Activated naive CD4-positive, alpha-beta T cell treated with anti-CD3 and anti-CD28 coated beads for 36 hours (primary cell): ENCODE results near the gene KDM2B. TPM values are rescaled to one million over a fixed set of nuclear protein-coding genes. Genes with fewer than 3 reads are reported as not detected.
A peak's percentile ranks its signal among the peaks of the same experiment; 100 is the strongest.

ENCODE experiments used
- CTCF ChIA-PET: fragments of 350-600 bp; sonication (Branson Sonifier 250); formaldehyde crosslinking; loops from one replicate; lab custom pipeline; 2021; ENCODE audit warnings: antibody characterized with exemption; lab: Charles Lee
- DNase-seq: peaks from one replicate; pipeline ENCODE4 v3.0.0-alpha.2; 2020
- H3K27ac Mint-ChIP-seq: one replicate; pipeline ENCODE4 v1.8.0; 2021; ENCODE audit warnings: mild to moderate bottlenecking, mixed read lengths
- H3K27me3 Mint-ChIP-seq: one replicate; pipeline ENCODE4 v1.8.0; 2021; ENCODE audit warnings: low read depth, mixed read lengths
- H3K36me3 Mint-ChIP-seq: one replicate; pipeline ENCODE4 v1.8.0; 2021; ENCODE audit warnings: low read depth, mixed read lengths
- H3K4me1 Mint-ChIP-seq: one replicate; pipeline ENCODE4 v1.8.0; 2021; ENCODE audit warnings: low read depth, mixed read lengths
- H3K4me3 Mint-ChIP-seq: one replicate; pipeline ENCODE4 v1.8.0; 2021; ENCODE audit warnings: mild to moderate bottlenecking, moderate library complexity, mixed read lengths
- H3K9me3 Mint-ChIP-seq: one replicate; pipeline ENCODE4 v1.8.0; 2021; ENCODE audit warnings: mixed read lengths
- intact Hi-C: fragments of 100-400 bp; cut with micrococcal nuclease; formaldehyde crosslinking; loops from one replicate; pipeline ENCODE4 v1.15.1; 2023
- total RNA-seq, 2 experiments: library from RNA; stranded (reverse); gene quantifications; one replicate each; pipeline ENCODE4 v1.2.3, GENCODE V29; 2021

The KDM2B gene
- total RNA-seq, 2 experiments from 2014 or later: 22.7 to 23.8 TPM

DNA sequence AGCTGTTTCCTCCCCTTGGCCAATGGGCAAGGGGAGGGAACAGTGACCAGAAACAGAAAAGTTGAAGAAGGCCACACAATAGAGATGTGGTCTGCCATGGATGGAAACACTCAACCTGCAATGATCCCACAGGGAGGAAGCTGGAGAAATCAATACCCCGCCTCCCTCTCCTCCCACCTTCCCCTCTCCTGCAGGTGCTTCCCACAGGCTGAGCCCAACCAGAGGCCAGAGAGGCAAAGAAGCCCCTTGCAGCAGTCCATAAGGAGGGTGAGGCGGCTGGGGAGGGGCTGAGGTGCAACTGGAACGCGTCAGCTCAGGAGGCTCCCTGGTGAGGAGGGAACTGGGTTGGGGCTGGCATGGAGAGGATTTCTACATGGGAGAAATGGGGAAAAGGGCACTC lies 96.9 kb downstream of the KDM2B start:
- Mint-ChIP-seq H3K4me1 (no peaks in the 10 kb centered on the region), H3K27ac (no peak overlapping the region), H3K36me3 (peaks cover 2% of the 10 kb centered on the region), H3K9me3 (no peaks in the 10 kb centered on the region), H3K4me3 (no peak overlapping the region), H3K27me3 (no peaks in the 10 kb centered on the region)
- CTCF ChIA-PET: interaction anchor here (0.8 kb wide), 1 partner anchor 10 kb away, joined by 3 read pairs; no protein-coding TSS in a partner anchor
- no peak for DNase-seq
- intact Hi-C loops: no loop called here

DNA sequence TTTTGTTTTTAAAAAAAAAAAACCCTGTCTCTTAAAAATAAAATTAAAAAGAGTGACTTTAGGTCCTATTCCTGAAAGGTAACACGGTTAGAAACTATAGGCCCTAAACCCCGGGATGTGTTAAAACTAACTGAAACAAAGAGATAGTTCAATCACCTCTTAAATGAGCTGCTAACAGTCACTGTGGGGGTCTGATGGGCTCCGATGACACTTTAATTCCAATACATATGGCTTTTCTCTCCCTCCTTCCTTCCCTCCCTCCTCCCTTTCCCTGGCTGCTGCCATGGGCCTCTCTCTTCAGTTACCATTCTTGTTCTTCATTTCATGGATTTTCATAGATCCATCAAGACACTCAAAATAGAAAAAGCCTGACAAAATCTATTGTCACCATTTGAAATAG lies 104.3 kb downstream of the KDM2B start:
- Mint-ChIP-seq H3K4me1 (no peaks in the 10 kb centered on the region), H3K27me3 (no peaks in the 10 kb centered on the region), H3K4me3 (no peak overlapping the region), H3K9me3 (no peaks in the 10 kb centered on the region), H3K36me3 (peaks cover 2% of the 10 kb centered on the region), H3K27ac (no peak overlapping the region)
- CTCF ChIA-PET: interaction anchor here (0.6 to 1.8 kb wide), 7 partner anchors 8 to 1411 kb away, joined by 3 to 8 read pairs (median 4); no protein-coding TSS in a partner anchor
- DNase-seq: no peak
- intact Hi-C loops: no loop called here

DNA sequence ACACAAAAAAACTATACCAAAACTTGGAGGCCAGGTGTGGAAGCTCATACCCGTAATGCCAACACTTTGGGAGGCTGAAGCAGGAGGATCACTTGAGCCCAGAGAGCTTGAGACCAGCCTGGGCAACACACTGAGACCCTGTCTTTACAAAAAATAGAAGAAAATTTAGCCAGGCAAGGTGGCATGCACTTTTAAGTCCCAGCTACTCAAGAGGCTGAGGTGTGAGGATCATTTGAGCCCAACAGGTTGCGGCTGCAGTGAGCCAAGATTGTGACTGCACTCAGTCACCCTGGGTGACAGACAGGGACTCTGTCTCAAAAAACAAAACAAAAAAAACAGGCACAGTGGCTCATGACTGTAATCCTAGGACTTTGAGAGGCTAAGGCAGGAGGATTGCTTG lies 105.5 kb downstream of the KDM2B start:
- Mint-ChIP-seq H3K4me3 (no peak overlapping the region), H3K36me3 (peaks cover 2% of the 10 kb centered on the region), H3K4me1 (no peaks in the 10 kb centered on the region), H3K27me3 (no peaks in the 10 kb centered on the region), H3K9me3 (no peaks in the 10 kb centered on the region), H3K27ac (no peak overlapping the region)
- no peak for DNase-seq
- CTCF ChIA-PET: interaction anchor here (0.7 kb wide), 1 partner anchor 30 kb away, joined by 4 read pairs; no protein-coding TSS in a partner anchor
- intact Hi-C loops: no loop called here

DNA sequence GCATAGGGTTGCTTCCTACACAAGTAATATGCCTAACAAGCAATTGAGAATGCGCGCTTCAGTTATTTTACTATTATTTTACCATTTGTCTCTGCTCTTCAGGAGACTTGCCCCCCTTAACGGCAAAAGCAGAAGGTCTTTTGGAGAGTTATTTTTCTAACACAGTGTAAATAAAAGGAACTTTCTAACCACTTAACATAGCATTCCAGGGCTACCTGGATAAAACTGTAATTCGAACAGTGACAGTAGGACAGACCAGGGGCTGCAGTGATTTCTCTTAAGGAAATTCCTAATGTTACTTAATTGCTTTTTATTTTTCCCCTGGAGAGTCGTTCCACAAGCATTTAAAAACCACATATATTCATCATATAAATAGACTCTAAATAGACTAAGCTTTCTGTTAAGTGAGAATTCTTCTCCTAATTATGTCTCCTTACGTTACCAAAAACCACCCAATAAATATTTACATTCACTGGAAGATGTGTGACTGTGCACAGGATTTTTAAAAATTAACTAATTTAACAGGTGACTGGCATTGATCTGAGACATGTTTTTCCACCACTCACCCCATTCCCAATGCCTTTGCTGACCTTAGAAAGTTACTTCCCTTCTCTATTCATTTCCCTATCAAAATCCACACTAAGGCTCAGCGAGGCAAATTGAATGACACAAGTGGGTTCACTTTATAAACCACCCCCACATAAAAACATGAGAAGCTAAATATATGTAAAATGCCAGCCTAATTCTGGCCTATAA lies 108.5 kb downstream of the KDM2B start:
- Mint-ChIP-seq H3K4me1 (no peaks in the 10 kb centered on the region), H3K36me3 (no peaks in the 10 kb centered on the region), H3K9me3 (no peaks in the 10 kb centered on the region), H3K4me3 (no peak overlapping the region), H3K27me3 (no peaks in the 10 kb centered on the region), H3K27ac (no peak overlapping the region)
- DNase-seq: no peak
- CTCF ChIA-PET: no interaction called here
- intact Hi-C loops: no loop called here

DNA sequence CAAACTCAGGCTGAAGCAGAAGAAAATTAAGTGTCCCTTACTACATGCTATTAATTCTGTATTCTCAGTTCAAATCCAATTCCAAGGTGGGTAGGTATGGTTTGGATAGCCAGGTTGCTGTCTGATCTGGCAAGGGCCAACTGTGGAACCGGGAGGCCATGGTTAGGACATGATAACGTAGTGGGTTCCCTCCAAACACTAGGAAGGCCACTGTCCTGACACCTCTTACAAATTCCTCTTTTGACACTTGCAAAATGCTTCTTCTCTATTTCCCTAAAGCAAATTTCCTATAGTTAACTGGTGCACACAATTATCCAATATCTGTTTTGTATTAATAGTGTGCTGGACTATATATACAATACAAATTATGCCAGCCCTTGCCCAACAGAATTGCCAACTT lies 110.1 kb downstream of the KDM2B start:
- H3K27ac Mint-ChIP-seq: no peak overlapping the region

DNA sequence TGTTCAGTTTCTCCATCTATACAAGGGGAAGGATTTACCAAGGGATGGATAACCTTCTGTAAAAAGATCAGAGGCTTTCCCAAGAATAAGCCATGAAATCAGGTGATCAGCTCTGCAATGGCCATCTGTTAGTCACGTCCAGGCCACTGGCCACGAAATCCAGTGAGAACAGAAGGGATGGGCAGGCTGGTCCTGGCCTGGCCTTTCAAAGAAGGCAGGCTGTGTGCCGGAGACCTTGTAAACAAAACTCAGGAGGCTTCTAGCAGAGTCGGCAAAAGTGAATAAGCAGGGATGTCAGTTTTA lies 112.4 kb downstream of the KDM2B start:
- Mint-ChIP-seq H3K9me3 (no peaks in the 10 kb centered on the region), H3K36me3 (peaks cover 3% of the 10 kb centered on the region), H3K4me3 (peak overlapping the region; percentile 1), H3K4me1 (peaks cover 19% of the 10 kb centered on the region), H3K27me3 (no peaks in the 10 kb centered on the region), H3K27ac (no peak overlapping the region)
- CTCF ChIA-PET: interaction anchor here (0.8 to 1.3 kb wide), 4 partner anchors 9 to 31 kb away, joined by 3 to 6 read pairs (median 4); no protein-coding TSS in a partner anchor
- intact Hi-C loops: loop anchor here (5.0 to 10.0 kb wide), 2 partner anchors 216 to 304 kb away; no protein-coding TSS in a partner anchor
- DNase-seq: no peak

More for the DNA sequence above, 110.1 kb downstream of the KDM2B start:
- H3K9me3 Mint-ChIP-seq: no peaks in the 10 kb centered on the region
- intact Hi-C loops: no loop called here
- peaks cover 6% of the 10 kb centered on the region for H3K4me1 Mint-ChIP-seq
- no peaks in the 10 kb centered on the region for H3K27me3 Mint-ChIP-seq
- CTCF ChIA-PET: no interaction called here
- H3K36me3 Mint-ChIP-seq: peaks cover 3% of the 10 kb centered on the region
- no peak overlapping the region for H3K4me3 Mint-ChIP-seq
- DNase-seq: no peak

DNA sequence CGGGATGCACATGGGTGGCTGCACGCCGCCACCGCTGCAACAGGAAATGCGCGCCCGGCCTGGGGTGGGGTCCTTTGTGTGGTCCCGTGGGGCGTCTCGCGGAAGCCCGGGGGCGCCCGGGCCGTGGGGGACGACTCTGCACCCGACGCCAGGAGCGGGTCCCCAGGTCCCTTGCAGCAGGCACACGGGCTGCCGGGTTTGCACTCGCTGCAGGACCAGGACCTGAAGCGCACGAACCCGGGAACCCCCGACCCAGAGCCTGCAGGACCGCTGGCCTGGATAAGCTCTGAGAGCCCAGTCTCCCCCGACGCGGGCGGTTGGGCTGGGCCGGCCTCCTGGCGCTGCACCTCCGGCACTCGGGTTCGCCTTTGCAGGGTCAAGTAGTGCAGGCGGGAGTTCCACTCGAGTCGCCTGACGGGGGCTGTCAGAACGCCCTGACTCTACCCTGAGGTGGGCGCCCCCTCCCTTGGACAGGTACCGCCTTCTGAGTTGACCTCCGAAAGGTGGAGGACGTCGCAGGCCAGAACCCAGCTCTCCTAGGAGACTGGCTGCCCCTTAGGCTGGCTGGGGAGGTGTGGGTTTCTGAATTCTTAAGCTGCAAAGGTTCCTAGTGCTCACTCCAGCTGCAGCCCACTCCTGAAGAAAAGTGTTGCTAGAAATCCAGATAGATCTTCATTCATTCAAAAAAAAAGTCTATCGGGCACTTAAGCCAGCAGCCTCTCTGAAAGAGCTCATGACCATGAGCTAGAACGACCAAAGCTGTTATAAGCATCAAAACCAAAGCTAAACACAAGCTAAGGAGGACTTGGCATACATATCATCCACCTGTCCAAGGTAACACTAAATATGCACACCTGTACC lies 113.0 kb downstream of the KDM2B start:
- intact Hi-C loops: loop anchor here (1.0 to 10.0 kb wide), 6 partner anchors 68 to 781 kb away; partner anchors contain the start of genes MLEC, PSMD9 and RNF34
- peaks cover 3% of the 10 kb centered on the region for H3K36me3 Mint-ChIP-seq
- H3K27me3 Mint-ChIP-seq: no peaks in the 10 kb centered on the region
- peaks cover 19% of the 10 kb centered on the region for H3K4me1 Mint-ChIP-seq
- no peak overlapping the region for H3K27ac Mint-ChIP-seq
- DNase-seq: no peak
- H3K9me3 Mint-ChIP-seq: no peaks in the 10 kb centered on the region
- CTCF ChIA-PET: interaction anchor here (0.8 to 1.3 kb wide), 4 partner anchors 9 to 32 kb away, joined by 3 to 6 read pairs (median 4); no protein-coding TSS in a partner anchor
- peak overlapping the region; percentile 47 for H3K4me3 Mint-ChIP-seq

DNA sequence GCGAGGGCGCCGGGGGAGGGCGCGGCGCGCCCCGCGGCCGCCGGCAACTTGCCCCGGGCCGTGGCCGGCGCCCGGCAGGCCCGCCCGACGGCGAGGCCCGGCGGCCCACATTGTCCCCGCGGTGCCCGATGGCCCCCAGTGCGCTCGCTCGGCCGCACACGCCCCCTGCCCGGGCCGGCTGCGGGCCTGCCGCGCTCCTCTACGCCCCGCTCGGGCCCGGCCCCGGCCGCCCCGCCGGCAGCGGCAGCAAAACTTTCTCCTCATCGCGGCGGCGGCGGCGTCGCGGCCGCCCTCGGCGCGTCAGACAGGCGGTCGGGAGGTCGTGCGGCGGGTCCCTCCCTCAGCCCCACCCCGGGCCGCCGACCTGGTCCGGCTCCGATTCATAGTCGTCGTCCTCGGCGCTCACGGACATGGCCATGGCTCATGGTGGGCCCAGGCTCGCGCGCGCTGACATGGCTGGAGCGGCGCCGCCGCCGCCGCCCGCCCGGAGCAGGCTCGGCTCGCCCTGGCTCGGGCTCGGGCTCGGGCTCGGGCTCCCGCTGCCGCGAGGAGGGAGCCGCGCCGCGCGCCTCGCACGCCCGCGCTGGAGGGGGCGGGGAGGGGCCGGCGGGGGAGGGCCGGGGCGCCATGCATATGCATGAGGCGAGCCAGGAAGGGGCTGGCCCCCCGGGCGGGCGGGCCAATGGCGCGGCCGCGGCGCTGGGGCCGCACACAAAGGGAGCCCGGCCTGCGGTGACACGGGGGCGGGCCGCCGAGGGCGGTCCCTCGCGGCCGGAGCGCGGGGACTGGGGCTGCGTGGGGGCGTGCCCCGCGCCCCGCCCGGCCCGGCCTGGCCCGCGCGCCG lies 113.8 kb downstream of the KDM2B start:
- no peaks in the 10 kb centered on the region for H3K9me3 Mint-ChIP-seq
- H3K4me1 Mint-ChIP-seq: peaks cover 20% of the 10 kb centered on the region
- H3K4me3 Mint-ChIP-seq: peak overlapping the region; percentile 43
- peaks cover 3% of the 10 kb centered on the region for H3K36me3 Mint-ChIP-seq
- no peaks in the 10 kb centered on the region for H3K27me3 Mint-ChIP-seq
- CTCF ChIA-PET: no interaction called here
- H3K27ac Mint-ChIP-seq: no peak overlapping the region
- DNase-seq: peak; percentile 87
- intact Hi-C loops: loop anchor here (1.0 to 10.0 kb wide), 6 partner anchors 67 to 780 kb away; partner anchors contain the start of genes MLEC, PSMD9 and RNF34

DNA sequence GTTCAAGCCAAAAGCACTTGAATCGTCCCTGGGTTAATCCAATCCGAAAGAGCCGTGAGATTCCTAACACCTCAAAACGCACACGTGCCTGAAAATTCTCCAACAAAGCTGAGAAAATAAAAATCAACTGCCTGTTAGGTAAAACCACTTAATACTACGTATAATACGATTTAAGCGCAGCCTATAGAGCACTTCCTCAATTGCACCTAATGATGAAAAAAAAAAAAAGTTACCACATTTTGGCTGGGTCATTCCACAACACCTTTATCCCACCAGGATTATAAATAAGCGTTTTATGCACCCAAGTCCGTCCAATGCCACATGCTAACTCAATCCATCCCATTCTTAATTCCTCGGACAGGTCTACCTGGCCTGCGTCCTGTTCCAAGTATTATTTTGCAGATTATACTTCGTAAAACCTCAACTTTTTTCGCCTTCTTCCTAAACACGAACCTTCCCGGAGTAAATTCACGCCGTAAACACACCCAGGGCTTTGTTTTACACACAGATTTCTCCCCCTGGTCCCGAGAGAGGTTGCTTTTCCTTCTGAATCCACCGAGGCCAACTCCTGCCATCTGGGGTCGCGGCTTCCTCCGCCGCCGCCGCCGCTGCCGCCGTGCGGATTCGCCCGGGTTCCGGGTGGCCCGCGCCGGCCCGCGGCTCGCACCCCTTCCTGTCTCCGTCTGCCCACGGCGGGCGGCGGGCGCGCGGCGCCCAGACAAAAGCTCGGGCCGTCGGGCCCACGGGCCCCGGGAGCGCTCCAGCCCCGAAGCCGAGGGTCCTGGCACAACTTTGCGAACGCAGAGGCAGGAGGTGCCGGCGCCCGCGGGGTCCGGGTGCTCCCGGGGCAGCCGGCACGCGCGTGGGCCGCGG lies 114.7 kb downstream of the KDM2B start:
- Mint-ChIP-seq H3K9me3 (no peaks in the 10 kb centered on the region), H3K36me3 (peaks cover 3% of the 10 kb centered on the region), H3K27me3 (no peaks in the 10 kb centered on the region), H3K27ac (peak overlapping the region; percentile 81), H3K4me1 (peaks cover 29% of the 10 kb centered on the region), H3K4me3 (peak overlapping the region; percentile 97)
- intact Hi-C loops: loop anchor here (2.0 to 10.0 kb wide), 4 partner anchors 71 to 779 kb away; partner anchors contain the start of gene MLEC
- peak; percentile 34 for DNase-seq
- CTCF ChIA-PET: interaction anchor here (1.2 to 1.3 kb wide), 2 partner anchors 11 to 23 kb away, joined by 6 to 7 read pairs; no protein-coding TSS in a partner anchor

DNA sequence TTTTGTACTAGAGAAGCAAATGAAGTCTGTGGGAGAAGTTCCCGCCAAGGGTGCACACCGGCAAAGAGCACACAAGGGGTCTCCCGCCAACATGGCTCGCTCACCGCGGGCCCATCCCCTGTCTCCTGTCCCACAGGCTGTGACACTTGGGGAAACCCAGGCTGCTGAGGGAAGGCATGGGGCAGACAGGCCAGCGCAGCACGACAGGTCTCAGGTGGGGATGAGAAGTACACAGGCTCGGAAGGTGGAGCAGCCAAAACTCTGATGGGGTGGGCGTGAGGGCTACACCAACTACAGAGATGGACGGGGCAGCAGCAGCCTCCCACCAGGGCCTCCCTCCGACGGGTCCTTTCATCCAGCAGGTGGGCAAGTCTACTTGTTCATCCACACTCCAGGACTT lies 116.5 kb downstream of the KDM2B start:
- H3K4me1 Mint-ChIP-seq: peaks cover 46% of the 10 kb centered on the region
- no peaks in the 10 kb centered on the region for H3K27me3 Mint-ChIP-seq
- no peaks in the 10 kb centered on the region for H3K9me3 Mint-ChIP-seq
- CTCF ChIA-PET: interaction anchor here (0.7 to 1.4 kb wide), 3 partner anchors 14 to 21 kb away, joined by 3 to 7 read pairs (median 3); no protein-coding TSS in a partner anchor
- H3K4me3 Mint-ChIP-seq: no peak overlapping the region
- peaks cover 3% of the 10 kb centered on the region for H3K36me3 Mint-ChIP-seq
- DNase-seq: no peak
- H3K27ac Mint-ChIP-seq: no peak overlapping the region
- intact Hi-C loops: loop anchor here (10.0 kb wide), 1 partner anchor 220 kb away; no protein-coding TSS in a partner anchor
